ENCODE results near the gene HOXA7. TPM values are rescaled to one million over a fixed set of nuclear protein-coding genes. Genes with fewer than 3 reads are reported as not detected.

Gene HOXA7
- total RNA-seq, 1 donor from 2014 or later = not detected

GRCh38 chr7:27194002-27194352 is 37.5 kb upstream of the HOXA7 start:
- intact Hi-C loops (cut with micrococcal nuclease) = loop anchor here (1.0 kb wide), 1 partner anchor 8 kb away; no protein-coding TSS in a partner anchor

DNA sequence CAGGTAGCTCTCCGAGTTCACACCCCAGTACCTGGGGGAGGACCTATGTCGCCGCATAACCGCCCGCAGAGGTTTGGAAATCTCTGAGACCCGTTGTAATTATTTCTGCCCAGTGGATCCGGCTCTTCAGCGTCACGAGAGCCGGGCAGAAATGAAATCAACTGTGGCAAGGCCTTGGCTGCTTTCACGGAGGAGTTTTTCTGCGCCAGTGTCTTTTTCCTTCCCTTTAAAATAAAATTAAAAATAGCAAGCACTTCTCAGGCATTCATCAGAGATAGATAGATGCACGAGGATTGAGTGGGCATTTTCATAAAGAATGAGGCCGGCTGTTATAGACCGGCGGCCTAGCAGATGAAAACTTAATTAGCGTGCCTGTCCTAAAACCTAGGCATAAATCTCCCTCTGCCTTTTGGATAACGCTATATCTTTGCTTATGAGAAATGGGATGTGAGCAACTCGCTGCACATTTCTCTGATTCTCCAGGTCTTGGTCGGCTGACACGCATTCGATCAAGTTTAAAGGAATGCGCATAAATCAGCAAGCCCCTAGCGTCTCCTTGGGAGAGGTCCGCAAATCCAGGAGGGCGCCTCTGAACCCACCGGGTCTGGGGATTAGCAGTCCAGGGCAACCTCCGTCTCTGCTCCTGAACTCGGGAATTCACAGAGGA is 37.0 kb upstream of the HOXA7 start:
- intact Hi-C loops (cut with micrococcal nuclease) = loop anchor here (1.0 kb wide), 1 partner anchor 7 kb away; no protein-coding TSS in a partner anchor

- intact Hi-C loops (cut with micrococcal nuclease) = no loop called here
Observed at GRCh38 chr7:27192546-27193334, 36.3 kb upstream of the HOXA7 start.

DNA sequence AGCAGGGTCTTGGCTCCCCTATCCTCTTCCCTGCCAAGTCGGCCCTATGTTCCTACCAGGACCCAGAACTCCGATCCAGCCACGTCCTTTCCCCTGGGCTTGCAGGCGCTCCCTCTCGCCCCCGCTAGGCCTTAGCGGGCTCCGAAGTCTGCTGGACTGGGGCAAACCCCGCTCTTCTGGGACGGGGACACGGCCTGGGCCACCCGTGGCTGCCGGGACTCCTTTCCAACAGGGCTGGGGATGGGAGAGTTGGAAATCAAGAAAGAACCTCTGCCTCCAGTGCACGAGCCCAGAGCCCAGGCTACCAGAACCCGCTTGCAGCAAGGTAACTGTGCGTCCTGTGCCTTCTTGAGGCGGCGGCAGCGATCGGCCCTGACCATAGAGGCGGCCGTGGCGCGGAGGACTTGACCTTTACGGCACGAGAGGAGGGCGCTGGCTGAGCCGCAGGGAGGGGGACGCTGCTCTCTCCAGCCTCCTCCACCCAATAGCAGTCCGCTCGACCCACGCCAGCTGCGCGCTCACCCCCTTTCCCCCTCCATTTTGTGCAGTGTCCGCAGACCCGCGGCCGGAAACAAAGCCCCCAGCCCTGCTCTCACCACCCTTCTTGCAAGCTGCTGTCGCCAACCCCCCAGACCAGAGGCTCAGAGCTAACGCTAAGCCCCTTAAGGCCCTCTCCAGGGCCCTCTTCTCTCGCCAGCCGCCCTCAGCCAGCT is 35.5 kb upstream of the HOXA7 start:
- intact Hi-C loops (cut with micrococcal nuclease) = no loop called here

DNA sequence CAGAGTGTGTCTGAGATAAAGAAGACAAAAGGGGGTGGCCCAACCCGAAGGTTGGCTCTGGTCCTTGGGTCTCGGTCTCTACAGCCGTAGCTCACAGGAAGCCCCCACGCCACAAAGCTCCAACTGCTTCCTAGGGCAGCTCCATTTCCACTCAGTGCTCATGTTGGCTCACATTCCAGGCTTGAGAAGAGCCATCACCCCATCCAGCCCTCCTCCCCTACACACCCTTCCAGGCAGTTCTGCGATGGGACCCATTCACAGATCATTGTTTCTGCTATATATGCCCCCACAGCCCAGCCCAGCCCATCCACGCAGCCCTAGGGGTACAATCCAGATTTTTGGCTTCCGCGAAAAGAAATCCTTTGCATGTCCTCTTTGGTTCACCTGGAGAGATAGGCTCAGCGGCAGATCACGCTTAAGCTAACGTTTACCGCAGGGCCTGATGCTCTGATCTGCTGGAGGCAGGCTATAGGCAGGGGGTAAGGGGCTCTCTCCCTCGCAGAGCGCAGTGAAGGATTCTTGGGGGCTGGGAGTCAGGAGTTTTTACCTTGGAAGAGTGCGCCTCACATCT is 34.8 kb upstream of the HOXA7 start:
- intact Hi-C loops (cut with micrococcal nuclease) = no loop called here

DNA sequence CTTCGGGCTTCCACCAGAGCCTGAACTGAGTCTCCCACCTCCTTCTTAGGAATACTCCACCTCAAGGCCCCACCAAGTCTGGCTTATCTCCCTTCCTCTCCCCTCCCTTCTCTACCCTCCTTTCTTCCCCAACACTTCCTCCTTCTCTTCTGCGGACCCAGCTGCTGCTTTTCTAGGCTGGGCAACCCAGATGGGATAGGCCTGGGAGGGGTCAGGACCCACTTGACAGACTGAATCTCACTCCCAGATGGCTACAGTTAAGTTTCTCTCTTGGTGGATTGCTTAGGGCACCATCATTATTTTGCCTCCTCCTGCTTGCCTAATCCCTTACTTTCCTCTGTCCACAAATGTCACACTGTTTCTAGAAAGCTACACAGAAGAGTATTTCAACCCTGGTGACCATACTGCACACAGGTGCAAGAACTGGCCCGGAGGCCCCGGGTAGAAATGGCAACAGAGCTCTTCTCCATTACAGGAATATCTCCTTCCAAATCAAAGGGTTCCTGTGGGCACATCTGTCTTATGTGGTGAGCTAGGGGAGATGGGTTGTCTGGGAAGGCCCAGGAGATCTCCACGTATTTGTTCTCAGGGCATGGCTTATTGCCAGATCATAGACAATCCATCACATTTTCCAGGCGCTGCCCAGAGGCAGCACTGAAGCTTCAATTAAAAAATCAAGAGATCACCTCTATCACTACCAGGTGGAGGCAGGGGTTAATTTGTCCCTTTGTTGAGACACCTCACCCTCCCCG is 33.7 kb upstream of the HOXA7 start:
- intact Hi-C loops (cut with micrococcal nuclease) = no loop called here

- intact Hi-C loops (cut with micrococcal nuclease) = no loop called here
Observed at GRCh38 chr7:27189295-27189996, 33.0 kb upstream of the HOXA7 start.

DNA sequence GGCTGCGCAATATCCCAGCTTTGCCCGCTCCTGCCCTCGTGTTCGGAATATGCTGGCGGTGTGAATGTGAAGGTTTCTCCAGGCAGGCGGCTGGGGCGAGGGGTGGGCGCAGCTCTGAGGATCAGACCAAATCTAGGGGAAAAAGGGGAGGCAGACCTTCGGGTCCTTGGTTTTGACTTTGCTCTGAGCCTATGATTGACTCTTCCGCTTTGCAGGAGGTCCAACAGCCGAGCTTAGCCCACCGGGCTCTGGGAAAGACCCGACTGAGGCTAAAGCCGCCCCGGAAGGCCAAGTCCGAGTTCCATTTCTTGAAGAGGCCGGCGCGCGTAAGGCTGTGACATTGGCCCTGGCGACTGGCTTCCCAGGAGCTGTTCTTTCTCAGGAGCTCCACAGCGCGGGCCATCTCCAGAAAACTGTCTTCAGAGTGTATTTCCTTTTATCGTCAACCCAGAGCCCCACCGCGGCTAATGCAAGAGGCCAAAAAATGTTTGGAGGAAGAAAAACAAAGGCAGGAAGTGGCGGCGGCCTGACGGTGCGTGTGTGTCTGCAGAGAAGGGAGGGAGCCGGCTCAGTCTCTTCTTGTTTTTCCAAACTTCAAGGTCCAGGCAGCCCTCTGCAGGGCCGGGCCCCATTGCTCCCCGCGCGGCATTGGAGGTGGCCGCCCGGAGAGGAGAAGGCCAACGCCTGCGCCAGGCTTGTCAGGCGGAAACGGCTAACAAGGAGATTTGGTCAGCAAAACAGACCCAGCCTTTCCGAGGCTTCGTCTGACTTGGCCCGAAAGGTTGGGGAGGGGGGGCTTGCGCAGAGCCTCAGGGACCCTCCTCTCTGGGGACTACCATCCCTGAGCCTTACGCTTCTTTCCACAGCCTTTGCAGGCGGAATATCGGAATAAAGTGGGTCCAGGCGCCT is 32.2 kb upstream of the HOXA7 start:
- intact Hi-C loops (cut with micrococcal nuclease) = no loop called here

- intact Hi-C loops (cut with micrococcal nuclease) = no loop called here
Observed at GRCh38 chr7:27187475-27188385, 31.3 kb upstream of the HOXA7 start.

- intact Hi-C loops (cut with micrococcal nuclease) = loop anchor here (1.0 kb wide), 1 partner anchor 7 kb away; no protein-coding TSS in a partner anchor
Observed at GRCh38 chr7:27186668-27187474, 30.4 kb upstream of the HOXA7 start.

DNA sequence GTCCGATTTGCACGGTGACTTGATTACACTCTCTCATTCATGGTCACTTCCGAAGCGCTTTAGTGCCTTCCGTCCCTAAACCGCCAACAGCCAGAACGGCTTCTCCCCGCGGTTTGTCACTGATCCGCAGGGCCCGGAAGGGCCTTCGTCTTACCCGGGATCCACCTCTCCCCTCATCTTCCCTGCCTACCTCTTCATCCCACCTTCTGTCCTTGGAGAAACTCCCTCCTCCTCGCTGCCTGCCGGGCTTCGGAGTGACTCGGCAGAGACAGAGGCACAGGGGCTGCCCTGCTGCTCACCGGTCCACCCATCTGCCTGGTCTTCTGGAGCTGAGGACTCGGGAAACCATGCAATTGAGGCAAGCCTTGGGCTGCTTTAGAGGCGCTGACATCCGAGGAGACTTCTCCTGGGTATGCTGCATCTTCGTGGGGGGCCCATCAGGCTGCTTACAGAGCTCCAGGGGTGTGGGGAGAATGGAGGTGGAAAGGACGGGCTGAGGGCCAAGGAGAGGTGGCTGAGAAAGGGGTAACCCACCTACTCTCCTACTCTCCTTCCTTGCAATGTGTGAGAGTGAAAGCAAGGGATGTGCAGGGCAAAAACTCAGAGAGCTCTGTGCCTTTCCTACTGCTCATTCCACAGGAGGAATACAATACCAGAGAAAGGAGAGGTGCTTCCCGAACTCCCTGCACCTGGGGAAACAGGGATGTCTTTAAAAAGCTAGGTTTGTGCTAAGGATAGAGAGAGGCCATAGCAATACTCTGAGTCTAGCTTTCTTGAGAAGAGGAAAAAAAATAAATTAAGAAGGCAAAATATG is 29.6 kb upstream of the HOXA7 start:
- intact Hi-C loops (cut with micrococcal nuclease) = loop anchor here (1.0 to 2.0 kb wide), 4 partner anchors 8 to 29 kb away; partner anchors contain the start of gene HOXA7

DNA sequence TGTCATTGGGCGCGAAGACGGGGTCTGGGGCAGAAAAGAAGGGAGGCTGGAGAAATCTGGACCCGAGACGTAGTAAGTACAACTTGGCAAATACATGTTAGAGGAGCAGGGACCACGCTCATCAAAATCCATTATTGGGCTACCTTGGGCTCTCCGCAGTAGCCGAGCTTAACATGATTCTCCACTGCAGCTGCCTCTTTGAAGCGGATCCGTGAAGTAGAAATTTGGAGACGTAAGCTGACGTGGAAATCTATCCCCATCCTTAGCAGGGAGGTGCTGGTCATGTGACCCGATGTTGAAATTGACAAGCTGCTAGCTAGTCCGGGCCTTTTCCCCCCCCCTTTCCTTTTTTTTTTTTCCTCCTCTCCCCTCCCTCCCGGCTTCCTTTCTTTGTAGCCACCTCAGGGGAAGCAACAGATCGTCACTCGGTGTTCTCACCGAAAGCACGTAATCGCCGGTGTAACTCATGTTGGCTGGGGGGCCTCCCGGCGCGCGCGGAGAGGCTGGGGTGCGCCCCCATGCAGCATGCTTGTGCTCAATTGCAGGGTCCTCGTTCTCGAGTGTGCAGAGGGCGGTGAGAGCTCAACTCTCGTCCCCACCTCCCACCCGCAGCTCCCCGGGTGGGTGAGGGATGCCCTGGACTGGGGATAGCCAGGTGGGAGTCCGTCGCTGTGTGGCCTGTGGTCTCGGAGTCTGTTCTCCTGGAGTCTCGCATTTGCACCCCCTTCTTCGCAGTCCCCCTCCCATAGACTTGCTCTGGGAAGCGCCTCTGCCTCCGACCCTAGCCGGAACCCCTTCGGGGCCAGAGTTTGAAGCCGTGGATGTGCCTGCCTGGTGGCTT is 28.8 kb upstream of the HOXA7 start, which contains the start of gene HOXA11:
TSS of gene HOXA11 (minus strand) at position 220 of the 841 bp plus-strand sequence. CDS start at position 132, 88 bp downstream.
- intact Hi-C loops (cut with micrococcal nuclease) = loop anchor here (2.0 kb wide), 3 partner anchors 16 to 28 kb away; partner anchors contain the start of gene HOXA7

DNA sequence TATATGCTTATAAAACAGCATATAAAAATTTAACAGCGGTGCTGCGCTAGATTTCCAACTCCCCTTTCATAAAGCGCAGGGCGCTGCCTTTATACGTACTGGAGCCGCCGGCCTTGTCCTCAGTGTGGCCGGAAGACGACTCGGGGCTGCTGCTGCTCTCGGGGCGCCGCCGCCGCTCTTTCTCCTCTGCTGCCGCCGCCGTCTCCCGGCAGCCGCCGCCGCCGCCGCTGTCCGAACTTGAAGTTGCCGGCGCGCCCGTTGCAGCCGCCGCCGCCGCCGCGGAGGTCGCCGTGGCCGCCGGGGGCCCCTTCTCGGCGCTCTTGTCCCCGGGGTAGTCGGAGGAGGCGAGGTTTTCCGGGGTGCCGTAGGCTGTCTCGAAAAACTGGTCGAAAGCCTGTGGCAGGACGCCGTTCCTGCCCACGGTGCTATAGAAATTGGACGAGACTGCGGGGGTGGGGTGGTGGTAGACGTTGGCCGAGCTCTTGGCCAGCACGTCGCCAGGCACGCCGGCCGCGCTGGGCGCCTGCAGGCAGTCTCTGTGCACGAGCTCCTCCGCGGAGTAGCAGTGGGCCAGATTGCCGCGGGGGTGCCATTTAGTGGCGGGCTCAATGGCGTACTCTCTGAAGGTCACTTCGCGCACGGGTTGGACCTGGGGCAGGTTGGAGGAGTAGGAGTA is 28.0 kb upstream of the HOXA7 start:
- intact Hi-C loops (cut with micrococcal nuclease) = loop anchor here (2.0 kb wide), 3 partner anchors 16 to 28 kb away; partner anchors contain the start of gene HOXA7

GRCh38 chr7:27183682-27184336 is 27.3 kb upstream of the HOXA7 start:
- intact Hi-C loops (cut with micrococcal nuclease) = loop anchor here (2.0 kb wide), 3 partner anchors 15 to 27 kb away; partner anchors contain the start of gene HOXA7

Data from T-helper 2 cell treated with Interferon-gamma antibody and Interleukin-4, amounts not matched to agents 100 ng/mL and 5 ng/mL, for 36 hours (primary cell).